ENCODE results near the gene CREG1.
A peak's percentile ranks its signal among the peaks of the same experiment; 100 is the strongest.
"Not testable (repeated sequence)": the region's sequence is repeated elsewhere in the genome, so short reads cannot be mapped to it uniquely, and the experiment has no call there.

The CREG1 gene

DNA sequence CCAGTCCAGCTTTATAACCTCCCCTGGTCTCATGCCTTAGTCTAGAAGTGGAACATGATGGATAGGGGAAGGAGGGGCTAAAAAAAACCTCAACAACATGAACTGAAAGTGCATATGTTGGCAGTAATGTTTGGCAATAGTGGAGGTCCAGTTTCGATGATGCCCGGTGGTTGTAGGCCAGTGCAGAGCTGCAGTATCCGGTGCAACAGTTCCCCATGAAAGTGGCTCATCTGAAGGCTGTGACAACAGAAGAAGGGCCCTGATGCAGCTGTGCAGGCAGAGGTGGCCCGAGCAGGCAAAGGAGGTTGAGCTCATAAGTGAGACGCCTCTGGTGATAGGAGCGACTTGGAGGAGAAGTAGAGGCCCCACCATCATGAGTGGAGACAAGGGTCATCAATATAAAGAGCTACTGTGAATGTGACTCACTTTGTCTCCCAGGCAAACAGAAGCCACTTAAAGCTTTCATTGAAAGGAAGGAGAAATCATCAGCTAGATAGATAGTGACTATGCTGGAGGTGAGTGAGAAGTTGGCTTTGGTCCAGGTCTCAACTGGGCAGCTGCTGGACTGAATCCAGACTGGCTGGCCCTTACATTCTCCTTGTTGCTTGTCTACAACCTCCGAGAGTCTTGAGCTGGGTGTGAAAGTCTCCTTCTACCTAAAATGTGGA, 10.2 kb upstream of the CREG1 start:
- DNase-seq, result peak; percentile 97

DNA sequence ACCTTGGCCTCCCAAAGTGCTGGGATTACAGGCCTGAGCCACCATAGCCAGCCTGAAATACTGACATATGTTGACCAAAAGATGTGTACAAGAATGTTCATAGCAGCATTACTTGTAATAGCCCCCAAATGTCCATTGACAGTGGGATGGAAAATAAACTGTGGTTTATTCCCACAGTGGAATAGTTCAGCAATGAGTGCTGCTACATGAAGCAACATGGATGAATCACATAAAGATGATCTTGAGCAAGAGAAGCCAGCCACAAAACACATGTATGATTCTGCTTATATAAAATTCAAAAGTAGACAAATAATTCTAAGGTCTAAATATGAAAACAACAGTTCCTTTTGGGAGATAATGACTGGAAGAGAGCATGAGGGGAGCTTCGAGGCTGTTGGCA, 9.1 kb upstream of the CREG1 start:
- peak; percentile 86 for DNase-seq

GRCh38 chr1:167561753-167562152, 8.2 kb upstream of the CREG1 start:
- DNase-seq, result no peak

- DNase-seq, result peak; percentile 85
Observed at GRCh38 chr1:167555971-167556714, 2.6 kb upstream of the CREG1 start.

DNA sequence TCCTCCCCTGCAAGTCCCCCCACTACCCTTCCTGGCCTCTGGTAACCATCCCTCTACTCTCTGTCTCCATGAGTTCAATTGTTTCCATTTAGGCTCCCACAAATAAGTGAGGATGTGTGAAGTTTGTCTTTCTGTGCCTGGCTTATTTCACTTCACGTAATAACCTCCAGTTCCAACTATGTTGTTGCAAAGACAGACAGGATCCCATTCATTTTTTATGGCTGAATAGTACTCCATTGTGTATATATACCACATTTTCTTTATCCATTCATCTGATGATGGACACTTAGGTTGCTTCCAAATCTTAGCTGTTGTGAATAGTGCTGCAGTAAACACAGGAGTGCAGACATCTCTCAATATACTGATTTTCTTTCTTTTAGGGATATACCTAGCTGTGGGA, 1.5 kb upstream of the CREG1 start:
- not testable (repeated sequence) for DNase-seq

DNA sequence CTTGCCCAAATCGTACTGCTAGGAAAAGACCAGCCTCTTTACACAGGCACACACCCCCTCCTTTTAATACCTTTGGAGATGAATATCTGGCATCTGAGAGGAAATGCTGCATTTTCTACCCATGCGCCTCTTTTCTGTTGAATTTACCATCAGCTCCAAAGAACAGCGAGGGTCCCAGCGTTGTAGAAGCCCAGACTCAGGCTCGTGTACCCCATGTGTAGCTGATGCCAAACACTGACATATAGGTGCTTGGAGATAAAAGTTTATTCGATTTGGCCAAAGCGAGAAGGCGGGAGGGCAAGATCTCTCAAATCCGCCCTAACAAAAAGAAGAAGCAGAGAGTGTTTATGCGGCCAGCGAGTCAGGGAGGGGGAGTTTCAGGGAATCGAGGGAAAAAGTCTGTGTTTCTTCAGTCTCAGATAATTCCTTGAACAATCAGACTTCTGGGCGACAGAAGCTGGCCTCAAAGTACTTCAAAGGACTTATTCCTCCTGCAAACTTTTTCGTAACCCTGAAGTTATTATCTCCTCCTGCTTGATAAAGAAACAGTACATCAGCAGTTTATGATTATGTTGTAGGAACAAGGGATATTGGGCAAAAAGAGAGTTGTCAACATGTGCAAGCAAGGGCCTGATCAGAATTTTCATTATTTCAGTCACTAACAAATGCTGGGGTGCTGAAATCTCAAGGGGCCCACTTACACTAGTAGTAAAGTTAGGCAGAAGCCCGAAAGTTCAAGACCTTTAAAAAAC, 642 bp upstream of the CREG1 start:
- DNase-seq, result no peak

GRCh38 chr1:167551362-167551761, 2.2 kb downstream of the CREG1 start:
- peak; percentile 73 for DNase-seq

GRCh38 chr1:167548059-167548932, 5.3 kb downstream of the CREG1 start:
- DNase-seq, result peak; percentile 97

DNA sequence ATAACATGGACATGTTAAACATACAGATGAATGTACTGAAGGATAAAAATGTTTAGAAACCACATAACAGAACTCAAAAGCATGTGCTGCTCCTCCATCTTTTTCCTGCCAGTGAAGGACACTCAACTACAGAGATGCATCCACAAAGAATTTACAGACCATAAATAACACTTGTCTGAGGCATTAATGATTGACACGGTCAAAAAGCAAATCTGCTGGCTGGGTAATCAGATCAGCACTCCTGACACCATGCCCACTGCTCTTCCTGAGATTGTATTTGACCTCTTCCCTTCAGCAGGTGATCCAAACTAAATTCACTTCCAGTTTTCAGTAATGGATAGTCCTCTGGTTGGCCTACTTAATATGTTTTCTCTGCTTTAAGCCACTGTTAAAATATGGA, 6.6 kb downstream of the CREG1 start:
- DNase-seq, result no peak

DNA sequence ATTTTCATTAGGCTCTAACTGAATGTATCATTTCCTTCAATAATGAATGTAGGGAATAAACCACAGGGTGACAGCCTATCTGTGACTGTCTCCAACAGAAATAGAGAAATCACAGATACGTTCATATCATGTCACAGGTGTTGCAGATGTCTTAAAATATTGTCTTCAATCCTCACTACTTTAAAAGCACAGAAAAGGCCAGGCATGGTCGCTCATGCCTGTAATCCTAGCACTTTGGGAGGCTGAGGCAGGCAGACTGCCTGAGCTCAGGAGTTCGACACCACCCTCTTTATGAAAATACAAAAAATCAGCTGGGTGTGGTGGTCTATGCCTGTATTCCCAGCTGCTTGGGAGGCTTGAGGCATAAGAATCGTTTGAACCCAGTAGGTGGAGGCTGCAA, 8.2 kb downstream of the CREG1 start:
- DNase-seq, result no peak

DNA sequence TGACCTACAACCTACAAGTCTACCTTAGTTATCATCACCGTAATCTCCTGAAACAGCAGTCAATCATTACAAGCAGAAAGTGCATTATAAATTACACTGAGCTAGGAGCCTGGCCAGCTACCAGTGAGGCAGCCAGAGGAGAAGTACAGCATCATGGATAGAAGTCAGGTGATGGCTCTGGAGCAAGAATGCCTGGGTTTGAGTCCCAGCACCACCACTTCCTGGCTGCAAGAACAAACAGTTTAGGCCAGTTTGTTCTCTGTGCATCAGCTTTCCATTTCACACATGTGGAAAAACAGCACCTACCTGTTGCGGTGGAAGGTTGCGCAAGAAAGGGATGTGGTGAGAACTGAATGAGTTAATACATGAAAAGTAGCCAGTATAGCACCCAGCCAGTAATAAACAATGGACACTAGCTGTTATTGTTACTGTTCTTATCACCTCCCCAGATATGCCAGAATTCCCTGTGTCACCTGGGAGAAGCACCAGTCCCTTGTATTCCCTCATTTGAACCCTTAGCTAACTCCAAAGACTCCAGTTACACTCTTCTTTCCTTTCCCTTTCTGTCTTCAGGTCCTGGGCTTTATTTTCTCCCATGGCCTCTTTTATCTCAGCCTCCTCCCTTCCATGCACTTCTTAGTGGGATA, 9.0 kb downstream of the CREG1 start:
- DNase-seq, result no peak

GRCh38 chr1:167543199-167543990, 10.2 kb downstream of the CREG1 start:
- DNase-seq, result no peak

- peak; percentile 84 for DNase-seq
Observed at GRCh38 chr1:167542109-167543032, 11.2 kb downstream of the CREG1 start.

DNA sequence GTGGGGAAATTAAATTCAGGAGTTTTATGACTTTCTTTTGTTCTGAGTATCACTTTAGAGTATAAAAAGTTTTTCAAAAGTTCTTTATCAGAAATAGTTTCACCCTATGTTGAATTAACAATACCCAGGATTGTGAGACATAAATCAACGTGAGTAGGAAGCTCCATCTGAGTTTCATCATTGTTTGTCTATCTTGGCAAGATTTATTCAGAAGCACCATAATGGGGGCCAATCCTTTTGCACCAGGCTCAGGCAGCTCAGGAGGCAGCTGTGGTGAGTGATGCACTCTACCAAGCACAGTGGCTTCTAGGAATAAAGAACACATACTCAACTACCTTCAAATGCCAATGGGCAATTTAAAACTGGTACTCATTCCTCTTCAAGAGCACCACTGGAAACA, 12.0 kb downstream of the CREG1 start:
- no peak for DNase-seq

- DNase-seq, result peak; percentile 83
Observed at GRCh38 chr1:167541003-167541402, 12.6 kb downstream of the CREG1 start.

DNA sequence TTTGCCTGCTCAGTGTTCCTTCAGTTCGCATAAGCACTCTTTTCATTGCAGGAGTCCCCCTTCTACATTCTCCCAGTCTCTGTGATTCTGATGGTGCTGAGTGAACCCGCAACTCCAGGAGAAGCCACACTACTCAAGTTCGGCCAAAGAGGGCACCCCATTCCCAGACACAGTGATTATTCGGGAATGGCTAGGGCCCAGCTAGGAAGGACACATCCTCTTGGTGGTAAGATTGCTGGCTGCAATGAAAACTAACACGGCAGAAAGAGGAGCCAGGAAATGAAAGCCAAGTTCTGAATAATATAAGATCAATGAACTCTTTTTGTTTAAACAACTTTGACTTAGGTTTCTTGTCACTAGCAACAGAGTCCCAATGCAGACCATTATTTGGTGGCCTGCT, 14.9 kb downstream of the CREG1 start:
- DNase-seq, result no peak

DNA sequence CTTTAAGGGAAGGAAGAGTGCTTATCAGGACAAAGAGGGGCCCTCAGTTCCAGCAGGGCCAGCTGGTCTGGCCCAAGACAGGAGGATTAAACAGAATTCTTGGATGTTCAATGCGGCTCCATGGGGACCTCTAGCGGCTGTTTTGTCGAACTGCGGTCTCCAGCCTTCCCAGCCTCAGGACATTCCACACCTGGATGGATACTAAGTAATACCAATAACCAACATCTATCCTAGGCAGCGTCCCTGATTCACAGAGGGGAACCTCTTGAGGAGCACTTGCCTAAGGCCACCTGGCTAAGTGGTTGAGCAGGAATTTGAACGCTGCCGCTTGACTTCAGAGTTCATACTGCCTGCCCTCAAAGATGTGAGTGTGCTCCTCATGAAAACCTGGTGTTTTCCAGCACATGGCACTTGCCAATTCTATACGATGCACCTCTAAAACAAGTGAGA, 19.7 kb downstream of the CREG1 start:
- DNase-seq, result peak; percentile 48

- no peak for DNase-seq
Observed at GRCh38 chr1:167532964-167533824, 20.4 kb downstream of the CREG1 start.

DNA sequence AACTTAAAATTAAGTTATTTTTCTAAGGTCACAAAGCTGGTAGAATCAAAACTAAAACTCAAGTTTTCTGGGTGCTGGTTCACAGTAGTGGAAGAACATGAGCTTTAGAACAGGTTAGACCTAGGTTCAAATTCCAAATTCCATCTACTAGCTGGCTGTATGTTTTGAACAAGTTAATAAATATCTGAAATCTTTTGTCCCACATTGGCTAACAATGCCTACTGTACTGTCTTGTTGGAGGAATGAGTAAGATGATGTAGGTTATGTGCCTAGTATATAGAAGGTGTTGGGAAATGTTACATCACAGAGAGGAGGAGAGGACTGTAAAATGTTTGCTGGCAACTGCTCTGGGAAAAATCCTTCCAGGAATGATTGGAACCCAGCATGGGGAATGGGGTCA, 21.2 kb downstream of the CREG1 start:
- DNase-seq, result no peak
